GM12872 (cell line): ENCODE data around the gene ATXN2.

ENCODE experiments used
- CTCF ChIP-seq: IDR thresholded peaks from 3 replicates; pipeline ENCODE4 v1.5.1; 2011; ENCODE audit warnings: low read depth, mild to moderate bottlenecking, low read length, moderate library complexity; ENCODE audit not compliant: insufficient read depth

The ATXN2 gene

GRCh38 chr12:111428081-111428727 lies 170.9 kb downstream of the ATXN2 start:
- no peak for TF ChIP-seq CTCF

- no peak for TF ChIP-seq CTCF
Measured at GRCh38 chr12:111427417-111428074, 171.6 kb downstream of the ATXN2 start.

- TF ChIP-seq CTCF: no peak
Measured at GRCh38 chr12:111426344-111427185, 172.6 kb downstream of the ATXN2 start.

- TF ChIP-seq CTCF: no peak
Measured at GRCh38 chr12:111425655-111426054, 173.5 kb downstream of the ATXN2 start.

- peak; percentile 51 for TF ChIP-seq CTCF
Measured at GRCh38 chr12:111424793-111425251, 174.3 kb downstream of the ATXN2 start.

DNA sequence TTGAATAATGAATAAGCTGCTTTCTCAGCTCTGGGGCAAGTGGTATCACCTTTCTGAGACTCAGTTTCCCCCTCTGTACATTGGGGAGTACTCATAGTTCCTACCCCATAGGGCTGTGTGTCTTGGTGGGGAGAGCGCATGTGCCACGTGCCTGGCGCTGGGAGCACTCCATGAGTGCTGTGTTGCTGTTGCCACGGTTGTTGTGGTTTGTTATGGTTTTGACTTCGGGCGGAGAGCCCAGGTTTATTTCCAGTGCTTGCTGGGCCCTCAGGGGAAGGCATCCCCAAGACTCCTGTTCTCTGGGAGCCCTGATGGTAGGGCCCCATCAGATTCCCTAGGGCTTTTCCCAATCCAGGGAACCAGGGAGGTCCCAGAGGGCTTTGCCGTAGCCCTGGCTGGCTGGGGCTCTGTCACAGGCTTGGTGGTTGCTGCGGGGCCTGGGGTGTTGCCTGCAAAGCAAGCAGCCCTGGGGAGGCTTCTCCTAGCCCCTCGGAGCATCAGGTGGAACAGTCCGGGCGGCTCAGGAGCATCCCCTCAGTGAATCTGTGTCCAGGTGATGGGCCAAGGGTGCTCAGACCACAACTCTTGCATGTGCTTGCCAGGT lies 174.8 kb downstream of the ATXN2 start:
- TF ChIP-seq CTCF: no peak

DNA sequence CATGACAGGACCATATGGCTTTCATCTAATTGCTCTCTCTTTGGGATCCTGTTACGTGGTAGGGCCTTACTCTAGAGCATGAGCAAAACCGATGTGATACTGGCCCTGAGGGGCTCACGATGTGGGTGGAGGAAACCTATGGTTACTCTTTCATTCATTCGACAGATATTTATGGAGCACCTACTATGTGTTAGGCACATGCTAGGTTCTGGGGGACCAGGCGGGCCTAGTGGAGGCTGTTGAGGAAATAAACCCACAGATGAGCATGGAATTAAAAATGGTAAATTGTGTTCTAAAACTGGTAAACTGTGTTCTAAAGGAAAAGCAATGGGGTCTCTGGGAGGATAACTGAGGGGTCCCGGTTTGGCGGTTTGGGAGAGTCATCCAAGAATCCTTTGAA lies 178.6 kb downstream of the ATXN2 start:
- no peak for TF ChIP-seq CTCF
